Progenitor cell of endocrine pancreas (in vitro differentiated cells): Measurements from ENCODE around the gene TAS2R42. TPM values are rescaled to one million over a fixed set of nuclear protein-coding genes. Genes with fewer than 3 reads are reported as not detected.

ENCODE experiments used
- DNase-seq: peaks from one replicate; pipeline ENCODE4 v3.0.0; 2021; ENCODE audit warnings: low spot score; ENCODE audit not compliant: unreplicated experiment
- H3K27ac Mint-ChIP-seq: 2 replicates; pipeline ENCODE4 v1.8.0; 2021; ENCODE audit warnings: mild to moderate bottlenecking, moderate library complexity, mixed read lengths
- H3K27me3 Mint-ChIP-seq: 2 replicates; pipeline ENCODE4 v1.8.0; 2021; ENCODE audit warnings: mixed read lengths
- H3K36me3 Mint-ChIP-seq: 2 replicates; pipeline ENCODE4 v1.8.0; 2022; ENCODE audit warnings: mixed read lengths; ENCODE audit not compliant: insufficient read depth
- H3K4me1 Mint-ChIP-seq: 2 replicates; pipeline ENCODE4 v1.8.0; 2021; ENCODE audit warnings: low read depth, mixed read lengths
- H3K4me3 Mint-ChIP-seq: 2 replicates; pipeline ENCODE4 v1.8.0; 2021; ENCODE audit warnings: low read depth, mild to moderate bottlenecking, moderate library complexity, mixed read lengths
- H3K9me3 Mint-ChIP-seq: 2 replicates; pipeline ENCODE4 v1.8.0; 2021; ENCODE audit warnings: low read depth, mixed read lengths
- total RNA-seq: library from RNA; stranded (reverse); gene quantifications from 2 replicates; pipeline ENCODE4 v1.2.1, GENCODE V29; 2021
- TF ChIP-seq, protein P1 (sequence below): fragments of 200-600 bp; sonication (generic); IDR thresholded peaks from one replicate; pipeline ENCODE4 v1.5.0; 2021; ENCODE audit warnings: antibody characterized with exemption, mild to moderate bottlenecking; ENCODE audit not compliant: unreplicated experiment

The TAS2R42 gene
- total RNA-seq, 1 donor from 2014 or later: not detected

DNA sequence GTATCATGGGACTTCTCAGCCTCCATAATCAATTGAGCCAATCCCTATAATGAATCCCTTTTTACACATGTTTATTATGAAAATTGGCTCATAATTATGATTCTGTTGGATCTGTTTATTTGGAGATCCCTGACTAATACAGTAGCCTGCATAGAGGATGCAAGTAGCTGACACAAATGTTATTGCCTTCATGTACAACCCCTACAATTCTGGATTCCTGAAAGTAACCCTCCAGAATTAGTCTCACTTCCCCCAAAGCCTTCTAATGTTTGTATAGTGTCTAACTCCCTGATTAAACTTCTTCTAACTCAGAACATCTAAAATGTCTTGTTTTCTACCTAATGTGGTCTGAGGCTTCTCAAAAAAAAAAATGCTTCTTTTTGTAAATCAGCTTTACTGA lies 22.4 kb downstream of the TAS2R42 start:
- Mint-ChIP-seq H3K36me3 (peaks cover 21% of the 10 kb centered on the region), H3K4me1 (peaks cover 13% of the 10 kb centered on the region), H3K27ac (no peak overlapping the region), H3K4me3 (no peak overlapping the region), H3K9me3 (no peaks in the 10 kb centered on the region), H3K27me3 (no peaks in the 10 kb centered on the region)
- TF ChIP-seq, protein P1, sequence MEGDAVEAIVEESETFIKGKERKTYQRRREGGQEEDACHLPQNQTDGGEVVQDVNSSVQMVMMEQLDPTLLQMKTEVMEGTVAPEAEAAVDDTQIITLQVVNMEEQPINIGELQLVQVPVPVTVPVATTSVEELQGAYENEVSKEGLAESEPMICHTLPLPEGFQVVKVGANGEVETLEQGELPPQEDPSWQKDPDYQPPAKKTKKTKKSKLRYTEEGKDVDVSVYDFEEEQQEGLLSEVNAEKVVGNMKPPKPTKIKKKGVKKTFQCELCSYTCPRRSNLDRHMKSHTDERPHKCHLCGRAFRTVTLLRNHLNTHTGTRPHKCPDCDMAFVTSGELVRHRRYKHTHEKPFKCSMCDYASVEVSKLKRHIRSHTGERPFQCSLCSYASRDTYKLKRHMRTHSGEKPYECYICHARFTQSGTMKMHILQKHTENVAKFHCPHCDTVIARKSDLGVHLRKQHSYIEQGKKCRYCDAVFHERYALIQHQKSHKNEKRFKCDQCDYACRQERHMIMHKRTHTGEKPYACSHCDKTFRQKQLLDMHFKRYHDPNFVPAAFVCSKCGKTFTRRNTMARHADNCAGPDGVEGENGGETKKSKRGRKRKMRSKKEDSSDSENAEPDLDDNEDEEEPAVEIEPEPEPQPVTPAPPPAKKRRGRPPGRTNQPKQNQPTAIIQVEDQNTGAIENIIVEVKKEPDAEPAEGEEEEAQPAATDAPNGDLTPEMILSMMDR: no peak
- no peak for DNase-seq

DNA sequence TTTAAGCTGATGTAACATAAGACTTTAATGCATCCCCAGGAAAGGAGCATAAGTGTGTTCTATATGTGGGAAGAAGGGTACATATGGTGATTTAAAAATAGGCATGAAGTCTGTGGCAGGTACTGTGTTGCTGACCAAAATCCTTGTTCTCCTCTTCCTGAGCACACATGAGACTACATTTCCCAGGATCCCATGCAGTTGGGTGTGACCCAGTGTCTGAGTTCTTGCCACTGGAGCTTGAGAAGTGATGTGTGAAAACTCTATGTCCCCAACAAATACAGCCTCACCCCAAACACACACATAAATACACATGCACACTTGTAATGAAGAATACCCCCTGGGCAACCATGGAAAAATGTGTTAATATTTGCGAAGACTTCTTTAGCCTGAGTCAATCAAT lies 24.2 kb downstream of the TAS2R42 start:
- no peaks in the 10 kb centered on the region for H3K9me3 Mint-ChIP-seq
- H3K4me1 Mint-ChIP-seq: peaks cover 11% of the 10 kb centered on the region

DNA sequence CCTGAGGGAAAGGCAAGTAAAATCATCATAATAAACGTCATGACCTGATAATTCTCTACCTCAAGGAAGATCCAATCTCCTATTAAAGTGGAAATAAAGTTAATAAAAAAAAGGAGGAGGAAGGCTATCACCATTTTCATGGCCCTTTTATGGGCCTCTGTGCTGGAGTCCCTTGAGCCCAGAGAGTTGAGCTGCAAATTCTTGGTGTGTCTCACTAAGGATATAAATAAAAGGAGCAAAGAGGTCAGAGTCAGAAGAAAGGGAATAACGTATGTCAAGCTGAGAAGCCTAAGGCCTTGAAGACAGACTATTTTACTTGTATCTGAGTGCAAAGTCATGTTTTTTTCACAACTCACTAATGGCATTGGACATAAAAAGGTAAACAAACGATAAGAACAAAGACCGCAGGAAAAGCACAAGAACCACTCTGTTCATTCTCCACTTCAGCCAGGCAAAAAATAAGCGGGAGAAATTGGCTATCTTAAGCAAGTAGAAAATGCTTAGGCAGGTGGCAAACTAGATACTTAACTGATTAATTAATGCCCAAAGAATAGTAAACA lies 27.8 kb downstream of the TAS2R42 start:
- DNase-seq: no peak
- Mint-ChIP-seq H3K36me3 (peaks cover 42% of the 10 kb centered on the region), H3K4me1 (peaks cover 10% of the 10 kb centered on the region)

More for the DNA sequence above, 24.2 kb downstream of the TAS2R42 start:
- Mint-ChIP-seq H3K27ac (no peak overlapping the region), H3K36me3 (peaks cover 26% of the 10 kb centered on the region), H3K4me3 (no peak overlapping the region), H3K27me3 (no peaks in the 10 kb centered on the region)
- TF ChIP-seq, protein P1: no peak
- no peak for DNase-seq

DNA sequence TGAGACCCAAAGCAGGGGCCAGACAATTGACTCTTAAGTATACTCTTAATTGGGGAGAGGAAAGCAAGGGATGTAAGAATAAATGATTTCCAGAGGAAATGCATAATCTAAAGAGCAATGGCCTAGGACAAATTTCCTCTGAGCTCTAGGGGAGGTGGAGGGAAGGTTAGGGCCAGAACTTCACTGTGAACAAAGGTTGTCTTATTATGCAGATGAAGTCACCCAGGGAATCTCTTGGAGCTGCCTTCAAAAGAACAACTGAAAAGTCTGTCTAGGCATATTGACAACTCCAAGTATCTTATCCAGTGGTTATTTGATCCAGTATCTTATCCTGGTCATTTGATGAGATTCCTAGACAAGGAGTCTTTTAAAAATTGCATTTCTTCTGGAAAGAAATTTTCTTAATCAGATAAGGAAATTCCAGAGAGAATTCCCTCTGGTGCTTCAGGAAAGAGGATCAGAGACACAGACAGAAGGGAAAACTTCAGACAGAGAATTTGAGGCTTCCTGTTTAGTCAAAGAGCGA lies 32.3 kb downstream of the TAS2R42 start:
- peaks cover 32% of the 10 kb centered on the region for H3K9me3 Mint-ChIP-seq
- peaks cover 50% of the 10 kb centered on the region for H3K36me3 Mint-ChIP-seq
- TF ChIP-seq, protein P1: no peak
- H3K4me1 Mint-ChIP-seq: peaks cover 6% of the 10 kb centered on the region
- DNase-seq: no peak
- H3K4me3 Mint-ChIP-seq: no peak overlapping the region
- no peaks in the 10 kb centered on the region for H3K27me3 Mint-ChIP-seq
- H3K27ac Mint-ChIP-seq: no peak overlapping the region

More for the DNA sequence above, 27.8 kb downstream of the TAS2R42 start:
- Mint-ChIP-seq H3K27me3 (no peaks in the 10 kb centered on the region), H3K9me3 (peaks cover 19% of the 10 kb centered on the region), H3K4me3 (no peak overlapping the region), H3K27ac (peak overlapping the region; percentile 70)
- TF ChIP-seq, protein P1: no peak

DNA sequence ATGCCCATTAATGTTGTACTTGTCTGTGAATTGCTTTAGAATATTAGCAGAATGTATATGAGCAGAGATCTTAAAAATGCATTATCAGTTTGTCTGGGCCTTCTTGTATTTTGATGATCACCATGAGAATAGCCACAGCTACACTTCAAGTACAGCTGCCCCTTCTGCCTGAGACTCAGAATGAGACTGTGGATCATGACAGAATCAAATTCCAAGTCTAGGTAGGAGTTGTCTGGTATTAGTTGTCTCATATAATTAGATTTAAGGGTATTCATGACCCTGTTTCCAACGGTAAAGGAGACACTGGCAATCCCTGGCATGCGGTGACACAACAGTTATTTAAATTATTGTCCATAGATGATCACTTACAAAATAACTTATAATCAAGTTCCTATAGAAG lies 34.0 kb downstream of the TAS2R42 start:
- no peak for DNase-seq
- no peak overlapping the region for H3K27ac Mint-ChIP-seq
- no peak overlapping the region for H3K4me3 Mint-ChIP-seq
- TF ChIP-seq, protein P1: no peak
- no peaks in the 10 kb centered on the region for H3K4me1 Mint-ChIP-seq
- H3K36me3 Mint-ChIP-seq: peaks cover 50% of the 10 kb centered on the region
- H3K27me3 Mint-ChIP-seq: no peaks in the 10 kb centered on the region
- H3K9me3 Mint-ChIP-seq: peaks cover 35% of the 10 kb centered on the region
